HG02981 (cell line): ENCODE results near the gene ANKRD40CL.

Experiments used
- ATAC-seq: cut with Tn5 transposase; IDR thresholded peaks from one replicate; pipeline ENCODE4 v1.9.1; 2021; ENCODE audit warnings: mild to moderate bottlenecking, moderate library complexity; ENCODE audit not compliant: unreplicated experiment

Gene ANKRD40CL

GRCh38 chr17:50790618-50791017 is 23.3 kb upstream of the ANKRD40CL start:
- ATAC-seq = no peak

- ATAC-seq = no peak
Measured at GRCh38 chr17:50787106-50787505, 19.8 kb upstream of the ANKRD40CL start.

- ATAC-seq = no peak
Measured at GRCh38 chr17:50785946-50786570, 18.7 kb upstream of the ANKRD40CL start.

- no peak for ATAC-seq
Measured at GRCh38 chr17:50785126-50785525, 17.8 kb upstream of the ANKRD40CL start.

GRCh38 chr17:50783905-50784304 is 16.6 kb upstream of the ANKRD40CL start:
- ATAC-seq = no peak

GRCh38 chr17:50783193-50783660 is 15.9 kb upstream of the ANKRD40CL start:
- peak; percentile 69 for ATAC-seq

GRCh38 chr17:50781167-50781566 is 13.8 kb upstream of the ANKRD40CL start:
- no peak for ATAC-seq

GRCh38 chr17:50779747-50780353 is 12.5 kb upstream of the ANKRD40CL start:
- no peak for ATAC-seq

- ATAC-seq = no peak
Measured at GRCh38 chr17:50778988-50779387, 11.7 kb upstream of the ANKRD40CL start.

GRCh38 chr17:50778471-50778870 is 11.2 kb upstream of the ANKRD40CL start:
- ATAC-seq = no peak

- no peak for ATAC-seq
Measured at GRCh38 chr17:50775926-50776325, 8.6 kb upstream of the ANKRD40CL start.

GRCh38 chr17:50774225-50774803 is 7.0 kb upstream of the ANKRD40CL start:
- ATAC-seq = no peak

- peak; percentile 71 for ATAC-seq
Measured at GRCh38 chr17:50771991-50772785, 4.9 kb upstream of the ANKRD40CL start.

- ATAC-seq = no peak
Measured at GRCh38 chr17:50770346-50770745, 3.0 kb upstream of the ANKRD40CL start.

GRCh38 chr17:50769884-50770283 is 2.6 kb upstream of the ANKRD40CL start:
- ATAC-seq = no peak

- no peak for ATAC-seq
Measured at GRCh38 chr17:50768346-50768761, 1.0 kb upstream of the ANKRD40CL start.

GRCh38 chr17:50767030-50767429 is 288 bp downstream of the ANKRD40CL start:
- no peak for ATAC-seq

GRCh38 chr17:50766222-50767023 is 895 bp downstream of the ANKRD40CL start:
- ATAC-seq = no peak

- ATAC-seq = peak; percentile 62
Measured at GRCh38 chr17:50765454-50766221, 1.7 kb downstream of the ANKRD40CL start.

- no peak for ATAC-seq
Measured at GRCh38 chr17:50764734-50765149, 2.6 kb downstream of the ANKRD40CL start.
